HUES48 (cell line): Measurements from ENCODE around the gene ZNF830.

Experiments used
- H3K27ac ChIP-seq: one replicate; pipeline ENCODE4 v1.7.0; 2013; ENCODE audit warnings: low read depth, low read length, inconsistent platforms
- H3K27me3 ChIP-seq: 2 replicates; pipeline ENCODE4 v1.6.1; 2013; ENCODE audit warnings: mild to moderate bottlenecking, low read length; ENCODE audit not compliant: control insufficient read depth, insufficient read depth
- H3K36me3 ChIP-seq: 2 replicates; pipeline ENCODE4 v1.6.1; 2013; ENCODE audit warnings: low read length; ENCODE audit not compliant: control insufficient read depth, insufficient read depth
- H3K4me1 ChIP-seq: 2 replicates; pipeline ENCODE4 v1.6.1; 2013; ENCODE audit warnings: mild to moderate bottlenecking, low read length; ENCODE audit not compliant: control insufficient read depth, insufficient read depth
- H3K4me3 ChIP-seq: 2 replicates; pipeline ENCODE4 v1.5.1; 2013; ENCODE audit warnings: mild to moderate bottlenecking, low read depth, low read length
- H3K9ac ChIP-seq: 2 replicates; pipeline ENCODE4 v1.6.1; 2013; ENCODE audit warnings: mild to moderate bottlenecking, low read depth, low read length, moderate library complexity
- H3K9me3 ChIP-seq: 2 replicates; pipeline ENCODE4 v1.6.1; 2013; ENCODE audit warnings: low read length; ENCODE audit not compliant: control insufficient read depth, insufficient read depth

The ZNF830 gene

DNA sequence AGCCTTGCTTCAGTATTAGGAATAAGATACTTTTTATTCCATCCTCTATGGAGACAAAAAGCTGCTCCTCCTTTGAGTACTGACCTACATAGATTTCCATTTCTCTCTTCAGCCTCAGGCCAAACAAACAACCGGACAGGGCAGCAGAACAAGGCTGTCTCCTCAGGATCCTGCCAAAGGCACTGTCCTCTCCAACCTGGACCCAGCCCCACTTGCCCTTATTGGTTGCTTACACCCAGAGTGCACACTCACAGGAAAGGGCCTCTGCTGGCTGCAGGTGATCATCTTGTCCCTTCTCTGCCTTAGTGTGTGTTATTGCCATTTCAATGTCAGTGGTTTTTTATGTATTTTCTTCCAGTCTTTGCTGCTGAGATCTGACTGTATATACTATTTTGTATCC is 45.6 kb downstream of the ZNF830 start:
- Histone ChIP-seq H3K9me3 (no peaks in the 10 kb centered on the region), H3K4me1 (no peaks in the 10 kb centered on the region; the same call in 1 of the 2 replicates), H3K27me3 (no peaks in the 10 kb centered on the region), H3K9ac (no peak overlapping the region), H3K27ac (no peak overlapping the region), H3K36me3 (peaks cover 68% of the 10 kb centered on the region), H3K4me3 (no peak overlapping the region)

DNA sequence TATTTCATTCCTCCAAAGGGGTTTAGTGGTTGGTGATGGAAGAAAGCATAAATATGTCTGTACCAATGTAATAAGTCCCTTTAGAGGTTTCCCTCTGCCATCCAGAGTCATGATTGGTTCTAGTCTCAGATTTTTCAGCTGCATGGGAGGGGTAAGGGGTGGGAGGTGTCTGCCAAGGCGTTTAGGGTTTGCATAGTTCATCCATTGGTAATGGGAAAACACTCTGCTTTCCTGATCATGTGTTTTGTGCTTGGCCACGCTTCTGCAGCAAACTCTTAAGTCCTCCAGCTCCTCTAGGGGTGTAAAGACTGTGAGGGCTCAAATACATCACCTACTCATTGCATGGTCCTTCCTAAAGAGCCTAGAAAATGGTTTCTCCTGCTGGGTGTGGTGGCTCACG is 48.8 kb downstream of the ZNF830 start:
- H3K9me3 ChIP-seq, result no peaks in the 10 kb centered on the region
- no peaks in the 10 kb centered on the region; the same call in 1 of the 2 replicates for H3K4me1 ChIP-seq
- H3K9ac ChIP-seq, result no peak overlapping the region
- no peak overlapping the region for H3K27ac ChIP-seq
- H3K36me3 ChIP-seq, result peaks cover 41% of the 10 kb centered on the region
- H3K4me3 ChIP-seq, result no peak overlapping the region
- no peaks in the 10 kb centered on the region for H3K27me3 ChIP-seq

DNA sequence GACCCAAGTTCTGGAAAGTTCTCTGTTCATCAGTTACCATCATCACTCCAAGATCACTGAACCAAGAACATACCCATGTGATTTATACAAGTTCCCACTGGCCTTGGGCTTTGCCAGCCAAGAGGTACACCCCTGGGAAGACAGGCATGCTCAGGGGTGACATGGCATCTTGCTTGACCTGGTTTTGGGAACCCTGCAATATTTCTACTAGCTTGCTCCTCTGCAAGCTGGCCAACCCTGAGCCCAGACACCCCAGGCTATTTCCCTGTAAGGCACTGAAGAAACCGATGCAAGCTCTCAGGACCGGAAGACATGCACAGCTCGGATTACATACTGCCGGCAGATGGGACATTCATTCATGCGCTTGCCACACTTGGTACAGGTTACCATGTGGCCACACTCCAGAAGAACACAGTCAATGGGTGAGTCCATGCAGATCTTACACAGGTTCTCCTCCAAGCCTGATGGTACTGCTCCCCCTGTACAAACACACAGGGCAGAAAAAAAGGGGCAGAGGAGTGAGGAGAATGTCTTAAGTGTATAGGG is 50.4 kb downstream of the ZNF830 start:
- Histone ChIP-seq H3K36me3 (peaks cover 41% of the 10 kb centered on the region), H3K9ac (no peak overlapping the region), H3K27ac (no peak overlapping the region), H3K4me3 (no peak overlapping the region), H3K9me3 (no peaks in the 10 kb centered on the region), H3K27me3 (no peaks in the 10 kb centered on the region), H3K4me1 (no peaks in the 10 kb centered on the region; the same call in 1 of the 2 replicates)
